T-helper 1 cell treated with Interleukin-12 subunit alpha and Interleukin-12 subunit beta and Interleukin-4 antibody, amounts not matched to agents 30 μg/mL and 1 μg/mL, for 36 hours (primary cell): ENCODE measurements around the gene PLXNA4.

Experiments
- H3K27ac Mint-ChIP-seq: one replicate; pipeline ENCODE4 v1.8.0; 2021; ENCODE audit warnings: mild to moderate bottlenecking, mixed read lengths
- H3K27me3 Mint-ChIP-seq: one replicate; pipeline ENCODE4 v1.8.0; 2021; ENCODE audit warnings: low read depth, mixed read lengths
- H3K36me3 Mint-ChIP-seq: one replicate; pipeline ENCODE4 v1.8.0; 2021; ENCODE audit warnings: low read depth, mixed read lengths
- H3K4me1 Mint-ChIP-seq: one replicate; pipeline ENCODE4 v1.8.0; 2021; ENCODE audit warnings: low read depth, mixed read lengths
- H3K4me3 Mint-ChIP-seq: one replicate; pipeline ENCODE4 v1.8.0; 2021; ENCODE audit warnings: mild to moderate bottlenecking, moderate library complexity, mixed read lengths
- H3K9me3 Mint-ChIP-seq: one replicate; pipeline ENCODE4 v1.8.0; 2021; ENCODE audit warnings: mixed read lengths

Gene PLXNA4

GRCh38 chr7:132280335-132280734 lies 295.9 kb downstream of the PLXNA4 start:
- no peaks in the 10 kb centered on the region for H3K4me1 Mint-ChIP-seq
- no peak overlapping the region for H3K4me3 Mint-ChIP-seq
- no peaks in the 10 kb centered on the region for H3K36me3 Mint-ChIP-seq
- no peaks in the 10 kb centered on the region for H3K9me3 Mint-ChIP-seq
- H3K27me3 Mint-ChIP-seq, result peaks cover 3% of the 10 kb centered on the region
- no peak overlapping the region for H3K27ac Mint-ChIP-seq

GRCh38 chr7:132279718-132280117 lies 296.6 kb downstream of the PLXNA4 start:
- Mint-ChIP-seq H3K27me3 (peaks cover 3% of the 10 kb centered on the region), H3K27ac (no peak overlapping the region), H3K4me3 (no peak overlapping the region), H3K36me3 (no peaks in the 10 kb centered on the region), H3K4me1 (no peaks in the 10 kb centered on the region), H3K9me3 (no peaks in the 10 kb centered on the region)

- Mint-ChIP-seq H3K27me3 (peaks cover 3% of the 10 kb centered on the region), H3K4me3 (no peak overlapping the region), H3K36me3 (no peaks in the 10 kb centered on the region), H3K4me1 (no peaks in the 10 kb centered on the region), H3K9me3 (no peaks in the 10 kb centered on the region), H3K27ac (no peak overlapping the region)
Measured at GRCh38 chr7:132276976-132277725, 299.1 kb downstream of the PLXNA4 start.

- Mint-ChIP-seq H3K4me1 (no peaks in the 10 kb centered on the region), H3K36me3 (no peaks in the 10 kb centered on the region), H3K9me3 (no peaks in the 10 kb centered on the region), H3K27me3 (peaks cover 3% of the 10 kb centered on the region), H3K27ac (no peak overlapping the region), H3K4me3 (no peak overlapping the region)
Measured at GRCh38 chr7:132276234-132276630, 300.0 kb downstream of the PLXNA4 start.

- Mint-ChIP-seq H3K9me3 (no peaks in the 10 kb centered on the region), H3K4me1 (no peaks in the 10 kb centered on the region), H3K27ac (no peak overlapping the region), H3K36me3 (no peaks in the 10 kb centered on the region), H3K4me3 (no peak overlapping the region), H3K27me3 (peaks cover 3% of the 10 kb centered on the region)
Measured at GRCh38 chr7:132275416-132276233, 300.6 kb downstream of the PLXNA4 start.

- Mint-ChIP-seq H3K9me3 (no peaks in the 10 kb centered on the region), H3K27ac (no peak overlapping the region), H3K36me3 (no peaks in the 10 kb centered on the region), H3K4me3 (no peak overlapping the region), H3K27me3 (no peaks in the 10 kb centered on the region), H3K4me1 (no peaks in the 10 kb centered on the region)
Measured at GRCh38 chr7:132272763-132273371, 303.4 kb downstream of the PLXNA4 start.

GRCh38 chr7:132270517-132270916 lies 305.8 kb downstream of the PLXNA4 start:
- no peaks in the 10 kb centered on the region for H3K9me3 Mint-ChIP-seq

GRCh38 chr7:132269718-132270117 lies 306.6 kb downstream of the PLXNA4 start:
- H3K9me3 Mint-ChIP-seq, result no peaks in the 10 kb centered on the region
- no peak overlapping the region for H3K4me3 Mint-ChIP-seq
- no peaks in the 10 kb centered on the region for H3K36me3 Mint-ChIP-seq
- H3K4me1 Mint-ChIP-seq, result no peaks in the 10 kb centered on the region
- H3K27ac Mint-ChIP-seq, result no peak overlapping the region
- no peaks in the 10 kb centered on the region for H3K27me3 Mint-ChIP-seq

More at GRCh38 chr7:132270517-132270916, 305.8 kb downstream of the PLXNA4 start:
- H3K4me1 Mint-ChIP-seq, result no peaks in the 10 kb centered on the region
- H3K27ac Mint-ChIP-seq, result no peak overlapping the region
- no peaks in the 10 kb centered on the region for H3K27me3 Mint-ChIP-seq
- no peaks in the 10 kb centered on the region for H3K36me3 Mint-ChIP-seq
- H3K4me3 Mint-ChIP-seq, result no peak overlapping the region

GRCh38 chr7:132263151-132263550 lies 313.1 kb downstream of the PLXNA4 start:
- H3K27me3 Mint-ChIP-seq, result no peaks in the 10 kb centered on the region
- H3K4me1 Mint-ChIP-seq, result no peaks in the 10 kb centered on the region
- no peak overlapping the region for H3K4me3 Mint-ChIP-seq
- H3K27ac Mint-ChIP-seq, result no peak overlapping the region
- H3K9me3 Mint-ChIP-seq, result no peaks in the 10 kb centered on the region
- no peaks in the 10 kb centered on the region for H3K36me3 Mint-ChIP-seq

- no peaks in the 10 kb centered on the region for H3K36me3 Mint-ChIP-seq
- no peaks in the 10 kb centered on the region for H3K27me3 Mint-ChIP-seq
- H3K4me1 Mint-ChIP-seq, result no peaks in the 10 kb centered on the region
- no peak overlapping the region for H3K4me3 Mint-ChIP-seq
- H3K9me3 Mint-ChIP-seq, result no peaks in the 10 kb centered on the region
- no peak overlapping the region for H3K27ac Mint-ChIP-seq
Measured at GRCh38 chr7:132262160-132262470, 314.2 kb downstream of the PLXNA4 start.

- Mint-ChIP-seq H3K27ac (no peak overlapping the region), H3K4me1 (no peaks in the 10 kb centered on the region), H3K4me3 (no peak overlapping the region), H3K27me3 (no peaks in the 10 kb centered on the region), H3K36me3 (no peaks in the 10 kb centered on the region), H3K9me3 (no peaks in the 10 kb centered on the region)
Measured at GRCh38 chr7:132261327-132262159, 314.7 kb downstream of the PLXNA4 start.

- Mint-ChIP-seq H3K27ac (no peak overlapping the region), H3K36me3 (no peaks in the 10 kb centered on the region), H3K9me3 (no peaks in the 10 kb centered on the region), H3K4me3 (no peak overlapping the region), H3K27me3 (no peaks in the 10 kb centered on the region), H3K4me1 (no peaks in the 10 kb centered on the region)
Measured at GRCh38 chr7:132258231-132258630, 318.0 kb downstream of the PLXNA4 start.

GRCh38 chr7:132257253-132257652 lies 319.0 kb downstream of the PLXNA4 start:
- no peak overlapping the region for H3K4me3 Mint-ChIP-seq
- H3K36me3 Mint-ChIP-seq, result no peaks in the 10 kb centered on the region
- H3K27me3 Mint-ChIP-seq, result no peaks in the 10 kb centered on the region
- no peaks in the 10 kb centered on the region for H3K4me1 Mint-ChIP-seq
- no peaks in the 10 kb centered on the region for H3K9me3 Mint-ChIP-seq
- no peak overlapping the region for H3K27ac Mint-ChIP-seq

- Mint-ChIP-seq H3K36me3 (no peaks in the 10 kb centered on the region), H3K27ac (no peak overlapping the region), H3K27me3 (no peaks in the 10 kb centered on the region), H3K4me1 (no peaks in the 10 kb centered on the region), H3K4me3 (no peak overlapping the region), H3K9me3 (no peaks in the 10 kb centered on the region)
Measured at GRCh38 chr7:132256721-132257212, 319.5 kb downstream of the PLXNA4 start.
